NCI-H187 treated with DMSO at 0.1 percent for 48 hours (cell line): ENCODE results near the gene HDAC4.
A peak's percentile ranks its signal among the peaks of the same experiment; 100 is the strongest.

Source experiments
- DNase-seq: peaks from one replicate; lab custom pipeline; 2025; lab: John Stamatoyannopoulos, UW

Gene HDAC4

DNA sequence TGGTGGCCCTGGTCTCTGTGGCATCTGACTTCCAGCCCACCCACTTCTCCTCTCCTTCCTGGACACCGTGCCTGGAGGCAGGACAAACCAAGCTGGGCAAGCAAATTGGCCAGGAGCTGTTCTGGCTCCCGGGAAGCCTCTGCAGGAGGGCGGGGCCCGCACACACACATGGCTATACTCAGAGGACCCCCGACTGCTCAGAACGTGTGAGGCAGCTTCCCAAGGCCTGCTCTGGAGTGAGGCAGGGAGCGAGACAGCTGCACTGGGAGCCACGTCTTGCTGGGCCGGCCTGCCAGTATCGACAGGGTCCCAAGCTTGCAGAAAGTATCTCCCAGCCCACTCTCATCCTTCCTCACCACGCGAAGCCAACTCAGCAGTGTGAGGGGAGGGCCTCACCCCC is 295.6 kb downstream of the HDAC4 start:
- DNase-seq, result no peak

DNA sequence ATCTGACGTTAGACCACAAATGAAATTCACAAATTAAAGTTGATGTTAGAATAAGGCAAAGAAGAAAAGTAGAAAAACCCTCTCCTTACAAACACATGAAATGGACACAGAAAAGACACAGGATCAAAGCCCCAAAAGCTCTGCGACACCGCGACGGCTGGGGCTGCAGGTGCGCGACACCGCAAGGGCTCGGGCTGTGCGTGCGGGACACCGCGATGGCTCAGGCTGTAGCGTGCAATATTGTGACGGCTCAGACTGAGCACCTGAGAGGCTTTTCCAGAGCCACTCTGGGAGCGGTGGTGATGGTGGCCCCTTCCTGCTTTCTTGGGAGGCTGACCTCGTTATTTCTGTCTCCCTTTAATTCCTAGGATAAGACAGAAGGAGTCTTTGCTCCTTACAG is 296.0 kb downstream of the HDAC4 start:
- no peak for DNase-seq

DNA sequence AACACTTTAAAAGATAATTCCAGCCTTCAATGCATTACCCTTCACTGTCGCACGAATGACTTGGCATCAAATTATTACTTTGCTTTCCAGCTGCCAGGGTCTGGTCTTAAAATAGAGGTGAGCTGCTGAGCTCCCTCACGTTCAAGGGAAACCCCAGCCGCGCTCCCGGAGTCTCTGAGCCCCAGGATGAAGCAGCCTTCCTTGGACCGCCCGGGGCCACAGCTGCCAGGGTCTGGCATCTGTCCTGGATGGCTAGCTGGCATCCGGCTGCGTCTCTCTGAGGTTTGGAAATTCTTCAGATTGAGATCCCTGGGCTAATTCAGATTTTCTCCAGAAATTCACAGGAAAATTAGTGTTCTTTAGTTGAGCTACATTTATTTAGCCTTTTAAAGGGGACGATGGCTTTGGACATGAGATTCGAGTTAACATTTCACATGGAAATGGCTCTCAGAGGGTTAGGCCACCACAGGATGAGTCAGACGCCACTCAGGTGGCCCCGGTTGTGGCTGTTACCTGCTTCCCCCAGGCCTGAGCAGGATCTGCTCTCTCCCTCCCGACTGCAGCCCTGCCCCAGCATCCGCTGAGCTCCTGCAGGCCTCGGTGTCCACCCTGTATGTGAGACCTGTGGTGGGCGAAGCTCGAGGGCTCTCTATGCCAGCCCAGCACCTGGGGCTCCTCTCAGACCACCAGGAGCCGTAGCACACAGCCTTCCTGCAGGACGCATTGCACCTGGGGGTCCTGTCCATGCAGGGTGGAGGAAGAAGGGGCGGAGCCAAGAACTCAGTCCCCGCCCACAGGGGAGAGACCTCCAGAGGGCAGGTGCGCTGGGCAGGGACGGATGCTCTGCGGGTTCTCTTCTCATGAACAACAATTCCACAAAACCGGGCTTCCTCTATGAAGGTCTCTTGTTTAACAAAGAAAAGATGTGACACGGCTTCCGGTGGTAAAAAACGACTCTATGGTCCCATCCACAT is 297.4 kb downstream of the HDAC4 start:
- no peak for DNase-seq

DNA sequence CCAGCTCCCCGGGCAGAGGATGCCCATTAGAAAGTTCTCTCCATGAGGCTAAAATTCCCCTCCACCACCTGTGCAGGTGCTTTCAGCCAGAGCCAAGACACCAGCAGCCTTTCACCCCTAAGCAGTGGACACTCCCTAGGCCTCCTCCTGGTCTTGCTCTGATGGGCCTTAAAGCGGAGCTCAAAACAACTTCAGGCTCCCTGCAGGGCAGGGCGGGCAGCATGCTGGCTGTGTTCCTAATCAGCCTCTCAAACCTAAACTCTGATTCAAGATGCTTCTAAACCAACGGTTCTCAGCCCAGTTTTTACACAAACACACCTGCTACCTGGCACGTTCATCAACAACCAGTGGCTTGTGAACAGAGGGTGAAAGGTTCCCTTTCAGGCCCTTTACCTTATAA is 298.6 kb downstream of the HDAC4 start:
- no peak for DNase-seq

DNA sequence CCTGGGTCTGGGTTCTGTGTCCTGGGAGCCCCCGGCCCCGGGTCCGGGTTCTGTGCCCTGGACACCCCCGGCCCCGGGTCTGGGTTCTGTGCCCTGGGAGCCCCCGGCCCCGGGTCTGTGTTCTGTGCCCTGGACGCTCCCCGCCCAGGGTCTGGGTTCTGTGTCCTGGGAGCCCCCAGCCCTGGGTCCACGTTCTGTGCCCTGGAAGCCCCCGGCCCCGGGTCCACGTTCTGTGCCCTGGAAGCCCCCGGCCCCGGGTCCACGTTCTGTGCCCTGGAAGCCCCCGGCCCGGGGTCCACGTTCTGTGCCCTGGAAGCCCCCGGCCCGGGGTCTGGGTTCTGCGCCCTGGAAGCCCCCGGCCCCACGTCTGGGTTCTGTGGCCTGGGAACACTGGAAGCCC is 299.0 kb downstream of the HDAC4 start:
- DNase-seq, result no peak

DNA sequence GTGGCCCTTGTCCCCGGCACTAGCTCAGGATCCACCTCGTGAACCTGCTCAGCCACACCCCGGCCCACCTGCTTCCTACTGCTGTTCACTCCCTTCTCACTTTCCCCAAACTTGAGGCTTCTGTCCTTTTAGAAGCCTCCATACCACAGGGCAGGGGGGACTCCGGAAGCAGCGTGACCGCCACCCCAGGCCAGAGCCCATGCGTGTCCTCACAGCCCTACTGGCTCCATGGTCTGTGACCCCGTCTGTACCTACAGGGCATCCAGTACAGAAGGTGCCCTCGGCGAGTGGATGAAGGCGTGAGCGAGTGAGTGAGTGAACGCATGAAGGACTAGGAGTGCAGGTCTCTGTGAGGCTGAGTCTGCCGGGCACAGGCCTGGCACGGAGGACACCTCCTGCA is 299.7 kb downstream of the HDAC4 start:
- DNase-seq, result no peak

DNA sequence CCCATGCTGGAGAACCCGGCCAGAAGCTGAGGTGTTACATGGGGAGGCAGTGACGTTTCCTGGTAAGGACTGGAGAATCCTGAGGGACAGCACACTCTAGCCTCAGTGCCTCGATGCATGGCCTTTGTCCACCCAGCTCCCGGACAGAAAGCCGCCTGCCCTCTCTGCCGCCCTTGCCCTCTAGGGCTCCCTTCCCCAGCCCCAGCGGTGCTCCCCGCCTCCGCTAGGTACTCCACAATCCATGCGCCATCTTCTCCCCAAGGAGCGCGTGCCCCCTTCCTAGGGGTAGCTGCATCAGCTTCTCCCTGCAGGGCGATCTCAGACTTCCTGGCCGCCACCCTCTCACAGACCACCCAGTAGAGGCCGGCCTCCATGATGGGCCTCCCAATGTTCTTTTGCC is 301.3 kb downstream of the HDAC4 start:
- no peak for DNase-seq

DNA sequence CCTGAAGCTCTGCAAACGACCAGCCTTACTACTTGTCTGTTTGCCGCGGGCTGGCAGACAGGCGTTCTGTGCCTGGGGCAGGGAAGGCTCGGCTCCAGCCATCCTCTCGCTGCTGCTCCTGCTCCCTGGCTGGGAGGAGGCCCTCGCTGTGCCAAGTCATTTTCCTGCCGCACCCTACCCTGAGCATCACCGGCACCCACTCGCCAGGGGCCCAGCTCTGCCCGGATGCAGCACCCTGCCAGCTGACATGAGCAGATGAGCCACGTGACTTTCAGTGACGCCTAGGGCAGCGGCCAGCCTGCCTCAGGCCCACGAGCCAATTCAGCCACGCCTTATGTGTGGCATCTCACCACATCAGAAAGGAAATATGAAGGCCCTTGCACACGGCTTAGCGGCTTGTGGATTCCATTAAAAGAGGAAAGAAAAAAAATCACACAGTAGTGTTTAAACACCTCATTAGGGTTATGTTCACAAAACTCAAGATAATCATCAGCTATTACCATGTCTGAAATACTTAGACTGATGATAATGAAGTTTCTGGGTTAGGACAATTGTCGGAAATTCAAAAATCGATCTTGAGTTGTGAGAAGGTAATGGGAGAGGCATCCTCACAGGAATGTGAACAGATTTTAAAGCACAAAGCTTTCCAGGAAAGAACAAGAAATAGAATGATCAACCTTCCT is 302.4 kb downstream of the HDAC4 start:
- DNase-seq, result no peak

DNA sequence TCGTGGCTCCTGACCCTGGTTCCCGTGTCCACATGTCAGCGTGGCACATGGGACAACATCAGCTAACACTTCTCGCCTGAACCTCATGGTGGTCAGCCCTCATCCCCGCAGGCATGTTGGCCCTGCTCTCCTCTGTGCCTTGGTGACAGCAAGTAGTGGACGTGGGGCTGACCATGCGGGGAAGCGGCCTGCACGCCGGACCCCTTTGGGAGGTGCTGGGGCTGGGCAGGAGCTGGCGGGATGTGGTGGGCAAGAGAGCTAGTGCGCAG is 303.5 kb downstream of the HDAC4 start:
- DNase-seq, result no peak

DNA sequence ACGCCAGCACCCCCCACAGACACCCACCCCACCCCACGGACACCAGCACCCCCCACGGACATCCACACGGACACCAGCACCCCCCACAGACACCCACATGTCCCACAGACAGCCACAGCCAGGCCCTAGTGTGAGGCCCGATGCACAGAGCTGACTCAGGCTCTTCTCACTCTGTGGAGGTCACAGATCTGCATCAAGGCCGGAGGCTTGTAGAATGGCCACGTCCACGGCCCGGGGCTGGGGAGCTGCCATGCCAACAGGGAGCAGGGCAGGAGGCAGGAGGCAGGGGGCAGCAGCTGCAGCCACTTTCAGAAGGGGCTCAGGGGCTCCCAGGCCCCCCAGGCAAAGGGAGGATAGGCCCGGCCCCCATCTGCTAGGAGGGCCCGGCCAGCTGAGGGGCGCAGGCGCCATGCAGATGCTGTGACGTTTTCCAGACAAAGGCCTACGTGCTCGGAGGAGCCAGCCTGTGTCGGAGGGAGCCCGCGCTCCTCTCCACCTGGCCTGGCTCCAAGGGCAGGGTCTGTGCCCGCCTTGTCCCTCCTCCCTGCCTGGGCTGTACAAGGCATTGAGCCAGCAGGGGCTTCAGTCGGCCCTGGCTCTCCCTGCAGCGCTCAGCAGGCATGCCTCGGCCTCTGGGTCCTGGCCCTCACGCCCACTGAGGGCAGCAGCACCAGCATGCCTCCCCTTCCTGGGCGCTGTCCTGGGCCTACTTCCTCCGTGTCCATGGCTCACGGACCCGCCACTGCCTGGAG is 304.0 kb downstream of the HDAC4 start:
- no peak for DNase-seq

DNA sequence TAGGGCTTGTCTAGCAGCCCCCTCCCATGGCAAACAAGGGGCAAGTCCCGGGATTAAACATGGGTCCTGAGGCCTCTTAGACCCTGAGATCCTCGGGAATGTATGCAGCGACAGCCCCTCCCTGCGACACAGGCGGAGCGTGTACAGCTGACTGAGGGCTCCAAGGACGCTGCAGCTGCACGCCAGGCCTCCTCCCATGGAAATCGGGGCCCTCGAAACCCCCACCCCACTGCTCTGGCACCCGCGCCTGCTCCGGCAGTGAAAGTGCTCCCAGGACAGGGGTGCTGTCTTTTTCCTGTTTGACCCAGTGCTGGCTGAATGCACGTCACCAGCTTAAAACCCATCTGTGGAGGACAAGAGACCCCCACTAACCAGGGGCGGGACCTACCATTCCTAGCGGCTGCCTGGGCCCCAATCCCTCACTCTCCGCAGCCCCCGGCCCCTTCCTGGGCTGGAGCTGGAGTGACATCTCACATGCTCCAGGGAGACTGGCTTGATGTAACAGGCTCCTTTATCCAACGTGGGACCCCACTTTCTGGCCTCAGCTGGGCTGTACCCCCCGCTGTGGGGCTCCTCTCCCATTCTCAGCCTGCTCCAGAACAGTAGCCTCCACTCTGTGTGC is 305.2 kb downstream of the HDAC4 start:
- DNase-seq, result no peak

DNA sequence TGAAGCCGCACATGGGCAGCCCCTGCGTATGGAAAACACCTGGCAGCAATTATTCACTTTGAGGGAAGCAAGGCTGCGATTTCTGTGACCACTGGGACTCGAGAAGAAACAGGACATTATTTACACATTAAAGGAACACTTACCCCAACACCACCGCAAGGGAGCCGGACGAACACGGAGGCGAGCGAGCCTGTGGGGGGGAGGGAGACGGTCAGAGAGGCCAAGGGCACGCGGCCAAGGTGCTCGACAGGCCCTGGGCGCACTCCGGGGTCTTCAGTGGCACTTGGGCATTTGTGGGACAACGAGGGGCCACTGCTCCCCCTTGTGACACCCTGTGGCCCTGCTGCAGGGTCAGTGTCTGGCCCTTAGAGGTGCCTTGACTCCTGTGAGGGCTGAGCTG is 306.0 kb downstream of the HDAC4 start:
- no peak for DNase-seq

DNA sequence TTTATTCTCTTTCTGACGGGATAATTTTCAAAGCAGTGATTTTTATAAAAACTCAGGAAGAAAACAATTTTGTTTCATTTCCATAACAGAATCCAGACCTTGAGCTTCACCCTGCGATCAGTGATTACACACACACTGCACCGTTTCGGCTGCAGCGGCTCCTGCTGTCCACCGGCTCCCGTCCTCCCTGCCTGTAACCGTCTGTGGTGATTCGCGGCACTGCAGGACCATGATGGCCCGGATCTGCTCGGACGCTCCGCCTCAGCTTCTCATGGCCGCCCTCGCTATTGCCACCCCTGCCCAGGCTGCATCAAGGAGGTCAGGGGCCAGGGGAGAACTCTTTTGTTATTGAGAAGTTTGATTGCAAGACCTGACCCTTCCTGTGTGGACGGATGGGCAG is 306.9 kb downstream of the HDAC4 start:
- no peak for DNase-seq

DNA sequence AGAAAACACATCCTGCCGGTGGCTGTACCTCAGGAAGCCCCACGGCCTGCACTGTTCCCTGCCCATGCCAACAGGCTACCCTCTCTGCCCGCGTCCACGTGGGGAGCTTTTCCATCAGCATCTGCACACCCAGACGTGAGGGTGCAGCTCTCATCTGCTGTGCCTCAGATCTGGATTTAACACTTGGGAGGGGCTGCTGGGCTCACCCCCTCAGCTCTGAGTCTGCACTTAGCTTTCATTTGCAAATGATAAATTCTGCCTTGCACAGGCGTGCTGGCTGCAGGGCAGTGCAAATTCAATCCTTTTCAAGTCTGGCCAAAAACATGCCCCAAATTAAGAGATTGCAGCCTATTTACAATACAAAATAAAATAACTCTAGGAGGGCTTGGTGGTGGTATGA is 307.3 kb downstream of the HDAC4 start:
- DNase-seq, result no peak

DNA sequence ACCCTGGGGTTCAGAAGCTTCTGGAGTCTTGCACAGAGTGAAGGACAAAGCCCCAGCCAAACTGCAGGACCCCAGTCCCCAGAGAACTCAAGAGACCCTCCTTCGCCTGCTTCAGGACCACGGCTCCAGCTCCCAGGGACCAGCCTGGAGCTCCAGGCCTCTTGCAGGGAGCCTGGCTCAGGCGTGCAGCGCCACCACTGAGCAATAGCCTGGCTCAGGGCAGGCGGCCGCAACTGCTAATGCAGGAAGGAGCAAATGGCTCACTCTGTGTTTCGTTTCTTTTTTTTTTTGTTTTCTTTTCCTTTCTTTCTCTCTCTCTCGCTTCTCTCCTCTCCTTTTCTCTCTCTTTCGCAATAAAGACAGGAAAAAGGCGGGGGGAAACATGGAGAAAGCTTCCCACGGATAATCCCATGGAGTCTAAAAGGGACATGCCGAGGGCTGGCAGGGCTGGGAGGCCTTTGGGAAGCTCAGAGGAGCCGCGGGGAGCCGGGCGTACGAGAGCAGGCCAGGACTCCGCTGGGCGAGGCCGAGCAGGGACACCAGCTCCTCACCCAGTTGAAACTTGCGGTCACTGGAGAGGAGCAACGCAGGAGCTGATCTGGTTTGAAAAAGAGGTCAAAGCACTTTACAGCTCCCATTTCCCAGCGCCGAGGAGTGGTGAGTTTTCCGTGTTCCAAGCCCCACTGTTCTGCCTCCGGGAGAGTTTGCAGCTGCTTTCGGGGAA is 308.1 kb downstream of the HDAC4 start:
- DNase-seq, result peak; percentile 8

DNA sequence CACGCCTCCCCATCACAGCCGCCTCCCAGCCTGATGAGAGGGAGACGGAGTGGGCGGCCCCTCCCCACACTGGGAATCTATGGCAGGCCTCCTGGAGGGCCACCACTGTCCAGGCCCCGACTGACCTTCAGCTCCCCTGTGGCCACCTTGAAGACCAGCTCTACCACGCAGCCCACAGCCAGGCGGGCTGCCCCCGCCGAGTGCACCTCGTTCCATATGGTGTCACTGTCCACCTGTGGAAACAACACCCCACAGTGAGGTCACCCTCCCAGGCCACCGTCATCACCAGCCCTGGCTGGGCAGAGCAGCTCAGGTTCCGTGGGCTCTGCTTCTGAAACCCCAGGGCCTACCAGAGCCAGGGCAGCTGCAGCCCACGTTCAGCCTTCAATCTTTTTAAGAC is 310.9 kb downstream of the HDAC4 start:
- DNase-seq, result no peak

DNA sequence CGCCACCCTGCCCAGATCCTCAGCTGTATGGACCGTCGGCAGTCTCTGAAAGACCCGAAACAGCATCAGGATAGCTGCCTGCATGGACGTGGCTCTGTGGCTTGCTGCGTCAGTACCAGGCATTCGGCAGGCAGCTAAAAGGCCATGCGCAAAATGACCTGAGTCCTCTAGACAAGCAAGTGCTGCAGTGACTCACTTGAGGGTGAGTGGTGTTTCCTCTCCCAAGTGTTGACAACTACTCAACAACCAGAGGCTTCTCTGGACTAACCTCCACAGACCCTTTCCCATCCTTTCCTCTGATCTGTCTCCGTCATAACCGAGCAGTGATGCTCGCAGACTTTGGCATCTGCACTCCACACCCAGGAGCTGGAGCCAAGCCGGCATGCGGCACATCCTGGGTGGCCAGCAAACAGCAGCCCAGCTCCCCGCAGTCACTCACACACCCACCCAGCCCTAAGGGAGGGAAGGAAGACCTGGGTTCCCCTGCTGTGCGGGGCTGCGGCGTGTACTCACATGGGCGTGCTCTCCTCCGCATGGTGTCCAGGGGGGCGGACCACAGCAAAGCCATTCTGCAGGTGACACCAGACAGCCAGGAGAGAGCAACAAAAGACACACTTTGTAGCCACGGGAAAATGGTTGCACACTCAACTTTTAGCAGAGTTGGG is 313.6 kb downstream of the HDAC4 start:
- DNase-seq, result no peak

DNA sequence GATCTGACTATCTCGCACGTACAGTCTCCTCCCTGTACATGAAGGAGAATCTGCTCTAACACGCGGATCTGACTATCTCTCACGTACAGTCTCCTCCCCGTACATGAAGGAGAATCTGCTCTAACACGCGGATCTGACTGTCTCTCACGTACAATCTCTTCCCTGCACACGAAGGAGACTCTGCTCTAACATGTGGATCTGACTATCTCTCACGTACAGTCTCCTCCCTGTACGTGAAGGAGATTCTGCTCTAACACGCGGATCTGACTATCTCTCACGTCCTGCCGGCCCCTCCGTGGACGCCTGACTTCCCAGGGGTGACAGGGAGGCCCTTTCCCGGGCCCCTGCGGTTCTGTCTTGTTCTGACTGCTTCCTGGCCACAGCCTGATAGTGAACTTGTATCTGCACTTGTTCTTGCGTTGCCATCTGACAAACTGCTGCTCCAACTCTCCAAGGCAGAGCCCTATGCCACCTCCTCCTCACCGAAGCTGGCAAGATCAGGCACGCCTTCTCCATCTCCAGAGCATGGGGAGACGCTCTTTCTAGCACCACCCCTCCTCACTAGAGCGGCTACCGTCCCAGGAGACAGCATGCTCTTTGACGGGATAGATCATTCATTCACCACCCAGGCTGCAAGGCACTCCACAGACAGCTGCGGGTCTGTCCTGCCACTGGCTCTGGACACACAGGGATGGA is 314.3 kb downstream of the HDAC4 start:
- no peak for DNase-seq

DNA sequence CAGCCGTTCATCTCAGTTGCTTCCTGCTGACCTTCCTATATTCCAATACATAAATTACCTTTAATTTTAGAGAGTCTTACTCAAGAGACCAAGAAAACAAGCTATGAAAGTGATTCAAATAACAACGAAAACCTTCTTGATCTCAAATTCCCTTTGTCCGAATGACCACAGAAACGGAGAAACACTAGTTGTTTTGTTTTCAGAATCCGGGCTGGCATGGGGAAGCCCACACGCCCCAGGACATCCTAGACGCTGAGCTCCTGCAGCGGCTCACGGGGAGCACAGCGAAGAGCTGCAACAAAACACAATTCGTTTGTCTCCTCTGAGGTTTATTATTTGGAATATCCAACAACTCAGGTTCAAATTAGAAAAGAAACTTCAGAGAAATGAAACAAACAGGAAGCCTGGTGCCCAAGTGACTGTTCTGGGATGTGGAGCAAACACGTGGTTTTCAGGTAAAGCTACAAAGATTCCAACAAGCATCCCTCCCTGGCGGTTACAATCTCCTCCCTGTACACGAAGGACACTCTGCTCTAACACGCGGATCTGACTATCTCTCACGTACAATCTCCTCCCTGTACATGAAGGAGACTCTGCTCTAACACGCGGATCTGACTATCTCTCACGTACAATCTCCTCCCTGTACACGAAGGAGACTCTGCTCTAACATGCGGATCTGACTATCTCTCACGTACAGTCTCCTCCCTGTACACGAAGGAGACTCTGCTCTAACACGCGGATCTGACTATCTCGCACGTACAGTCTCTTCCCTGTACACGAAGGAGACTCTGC is 315.4 kb downstream of the HDAC4 start:
- no peak for DNase-seq

DNA sequence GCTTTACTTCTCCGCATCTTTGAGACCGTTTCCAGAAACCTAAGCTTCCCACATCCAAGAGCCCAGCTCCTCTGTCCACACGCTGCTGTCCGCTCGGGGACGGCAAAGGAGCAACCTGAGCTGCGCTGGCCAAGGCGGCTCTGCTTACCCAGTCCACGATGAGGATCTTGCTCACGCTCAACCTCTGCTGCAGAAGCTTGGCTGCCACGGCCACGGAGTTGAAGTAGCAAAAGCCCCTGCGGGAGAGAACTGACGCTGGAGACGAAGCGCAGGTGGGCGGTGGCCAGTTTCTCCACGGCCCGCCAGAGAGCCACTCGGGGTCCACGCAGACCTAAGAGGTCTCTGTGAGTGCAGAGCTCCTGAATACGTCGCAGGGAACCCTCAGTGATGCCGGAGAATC is 316.8 kb downstream of the HDAC4 start:
- no peak for DNase-seq
